Posterior cingulate gyrus (tissue), 11 donors: ENCODE data around the gene CNOT6L.

Experiments used
- DNase-seq, 10 donors: peaks; one replicate each; pipeline versions ENCODE4 v3.0.0 to v3.0.0-alpha.2; 2020 to 2021; ENCODE audit warnings: mixed read lengths in 3 of 10
- intact Hi-C: fragments of 100-400 bp; cut with DNase I; formaldehyde crosslinking; loops from one replicate; pipeline ENCODE4 v1.15.1; 2023

CNOT6L gene

GRCh38 chr4:77820649-77821561 lies 1.7 kb upstream of the CNOT6L start:
- intact Hi-C loops = loop anchor here (2.0 kb wide), 1 partner anchor 42 kb away; the partner anchor contains the start of gene MRPL1
- no peak for DNase-seq

GRCh38 chr4:77819843-77820648 lies 878 bp upstream of the CNOT6L start:
- intact Hi-C loops = loop anchor here (2.0 kb wide), 1 partner anchor 43 kb away; the partner anchor contains the start of gene MRPL1
- DNase-seq = peak; percentile 90 to 99 (median 94)

GRCh38 chr4:77819404-77819842 lies 255 bp upstream of the CNOT6L start:
- intact Hi-C loops = no loop called here
- peak in 4 of 10 donors; percentile 15 to 81 (median 63) for DNase-seq

- peak; percentile 46 to 95 (median 62) for DNase-seq
- intact Hi-C loops = no loop called here
Measured at GRCh38 chr4:77818073-77818601, 1.0 kb downstream of the CNOT6L start.

- intact Hi-C loops = no loop called here
- no peak for DNase-seq
Measured at GRCh38 chr4:77817304-77818072, 1.7 kb downstream of the CNOT6L start.

- DNase-seq = no peak
- intact Hi-C loops = no loop called here
Measured at GRCh38 chr4:77816546-77816945, 2.6 kb downstream of the CNOT6L start.

GRCh38 chr4:77815636-77816035 lies 3.5 kb downstream of the CNOT6L start:
- no peak for DNase-seq
- intact Hi-C loops = no loop called here

- intact Hi-C loops = no loop called here
- DNase-seq = no peak
Measured at GRCh38 chr4:77805840-77806239, 13.3 kb downstream of the CNOT6L start.

- intact Hi-C loops = no loop called here
- no peak for DNase-seq
Measured at GRCh38 chr4:77804471-77804870, 14.7 kb downstream of the CNOT6L start.

- DNase-seq = no peak
- intact Hi-C loops = no loop called here
Measured at GRCh38 chr4:77802402-77802801, 16.8 kb downstream of the CNOT6L start.

- intact Hi-C loops = no loop called here
- no peak for DNase-seq
Measured at GRCh38 chr4:77801260-77801608, 17.9 kb downstream of the CNOT6L start.

- intact Hi-C loops = no loop called here
- no peak for DNase-seq
Measured at GRCh38 chr4:77800483-77801259, 18.5 kb downstream of the CNOT6L start.

GRCh38 chr4:77800077-77800476 lies 19.1 kb downstream of the CNOT6L start:
- DNase-seq = no peak
- intact Hi-C loops = no loop called here

GRCh38 chr4:77798385-77798784 lies 20.8 kb downstream of the CNOT6L start:
- no peak for DNase-seq
- intact Hi-C loops = no loop called here

GRCh38 chr4:77797239-77797638 lies 21.9 kb downstream of the CNOT6L start:
- DNase-seq = no peak
- intact Hi-C loops = no loop called here

GRCh38 chr4:77795326-77795725 lies 23.8 kb downstream of the CNOT6L start:
- DNase-seq = no peak
- intact Hi-C loops = no loop called here

- intact Hi-C loops = no loop called here
- DNase-seq = no peak
Measured at GRCh38 chr4:77790146-77790545, 29.0 kb downstream of the CNOT6L start.

- intact Hi-C loops = no loop called here
- DNase-seq = no peak
Measured at GRCh38 chr4:77788990-77789389, 30.2 kb downstream of the CNOT6L start.

GRCh38 chr4:77787969-77788368 lies 31.2 kb downstream of the CNOT6L start:
- no peak for DNase-seq
- intact Hi-C loops = no loop called here

- no peak for DNase-seq
- intact Hi-C loops = no loop called here
Measured at GRCh38 chr4:77785669-77786068, 33.5 kb downstream of the CNOT6L start.
